Lower leg skin (tissue), 3 donors: ENCODE measurements around the gene FOXJ3.

ENCODE experiments used
- CTCF ChIP-seq, 3 donors: fragments of 450-650 bp; IDR thresholded peaks; one replicate each; pipeline ENCODE4 v1.5.1; 2016; ENCODE audit warnings: antibody characterized with exemption in 3 of 3, mild to moderate bottlenecking in 3 of 3, moderate library complexity in 2 of 3
- POLR2A ChIP-seq, 2 donors: fragments of 450-650 bp; IDR thresholded peaks; one replicate each; pipeline ENCODE4 v1.6.1; 2016 to 2017; ENCODE audit warnings: antibody characterized with exemption in 2 of 2, mild to moderate bottlenecking in 1 of 2, moderate library complexity in 1 of 2

- TF ChIP-seq CTCF (IDR thresholded peaks at IDR 0.05), result no peak
- TF ChIP-seq POLR2A (IDR thresholded peaks at IDR 0.05), result no peak
These were observed 103.8 kb downstream of the FOXJ3 start for GRCh38 chr1:42231253-42231652.
